ENCODE results near the gene ZNF526.

ZNF526 gene

DNA sequence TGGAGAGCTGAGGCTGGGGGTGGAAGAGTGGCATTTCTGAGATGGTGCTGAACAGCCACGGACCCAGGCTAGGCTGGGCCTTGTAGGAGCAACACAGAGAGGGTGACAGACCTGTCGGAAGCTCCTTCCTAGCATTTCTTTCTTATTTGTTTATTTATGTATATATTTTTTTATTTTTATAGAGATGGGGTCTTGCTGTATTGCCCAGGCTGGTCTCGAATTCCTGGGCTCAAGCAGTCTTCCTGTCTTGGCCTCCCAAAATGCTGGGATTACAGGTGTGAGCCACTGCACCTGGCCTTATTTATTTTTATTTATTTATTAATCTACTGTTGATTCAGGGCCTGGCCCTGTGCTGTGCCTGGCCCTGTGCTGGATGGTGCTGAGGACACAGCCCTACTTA, 55.4 kb downstream of the ZNF526 start:
- no peak for TF ChIP-seq POLR2A (IDR thresholded peaks at IDR 0.05; ENCODE audit: low read length)
- TF ChIP-seq GATA1 (IDR thresholded peaks at IDR 0.05; ENCODE audit: low read depth, low read length), result no peak
- DNase-seq, result no peak

DNA sequence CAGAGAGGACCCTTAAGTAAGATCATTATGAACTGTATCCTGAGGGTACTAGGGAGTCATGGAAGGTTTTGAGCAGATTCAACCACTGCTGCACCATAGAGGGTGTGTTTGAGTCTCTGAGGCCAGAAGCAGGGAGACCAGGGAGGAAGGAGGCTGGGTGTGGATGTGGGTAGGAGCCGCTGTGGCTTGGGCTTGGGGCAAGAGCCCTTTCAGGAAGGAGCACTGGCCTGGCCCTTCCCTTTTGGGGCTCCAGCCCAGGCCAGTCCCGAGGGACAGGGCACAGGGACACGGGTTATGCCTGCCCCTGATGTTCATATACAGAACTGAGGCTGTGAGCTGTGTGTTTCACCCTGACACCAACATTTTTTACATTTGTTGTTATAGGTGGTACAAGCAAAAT, 56.2 kb downstream of the ZNF526 start:
- no peak for DNase-seq
- TF ChIP-seq POLR2A (IDR thresholded peaks at IDR 0.05; ENCODE audit: low read length) (no peak), GATA1 (IDR thresholded peaks at IDR 0.05; ENCODE audit: low read depth, low read length) (no peak)

DNA sequence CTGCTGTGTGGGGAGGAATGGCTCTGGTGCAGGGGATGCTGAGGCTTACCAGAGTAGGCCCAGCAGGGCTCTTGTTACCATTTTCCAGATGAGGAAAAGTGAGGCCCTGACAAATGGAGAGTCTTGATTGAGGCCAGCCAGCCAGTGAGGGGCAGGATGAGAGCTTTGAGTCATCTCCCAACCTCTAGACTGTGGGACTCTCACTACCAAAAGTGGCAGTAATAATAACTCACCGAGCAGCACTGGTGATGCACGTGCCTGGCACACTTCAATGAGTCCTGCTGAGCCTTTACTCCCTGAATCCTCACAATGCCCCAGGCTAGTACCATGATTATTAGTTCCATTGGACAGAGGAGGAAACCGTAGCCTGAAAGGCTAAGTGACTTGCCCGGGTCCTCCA, 56.7 kb downstream of the ZNF526 start:
- no peak for DNase-seq
- TF ChIP-seq GATA1 (IDR thresholded peaks at IDR 0.05; ENCODE audit: low read depth, low read length), result no peak
- TF ChIP-seq POLR2A (IDR thresholded peaks at IDR 0.05; ENCODE audit: low read length), result no peak

Data from erythroblast (primary cell).